Hepatocyte (in vitro differentiated cells): Measurements from ENCODE around the gene VCL.

ENCODE experiments used
- CTCF ChIP-seq: fragments of 200-600 bp; sonication (generic); IDR thresholded peaks from 2 replicates; pipeline ENCODE4 v1.5.1; 2016; ENCODE audit warnings: antibody characterized with exemption, mild to moderate bottlenecking; ENCODE audit not compliant: poor library complexity
- EZH2 ChIP-seq: fragments of 200-600 bp; sonication (generic); IDR thresholded peaks from 2 replicates; pipeline ENCODE4 v1.6.1; 2016; ENCODE audit warnings: antibody characterized with exemption, mild to moderate bottlenecking, borderline replicate concordance
- EZH2phosphoT487 ChIP-seq: fragments of 200-600 bp; sonication (generic); IDR thresholded peaks from one replicate; pipeline ENCODE4 v1.6.1; 2018; ENCODE audit warnings: antibody characterized with exemption, mild to moderate bottlenecking, low read depth, moderate library complexity; ENCODE audit not compliant: unreplicated experiment, severe bottlenecking

GRCh38 chr10:73955719-73956118, 42.2 kb upstream of the VCL start:
- TF ChIP-seq EZH2 (no peak), CTCF (no peak), EZH2phosphoT487 (no peak)
